Measurements from ENCODE around the gene NUDCD2.
"Not testable (repeated sequence)": the region's sequence is repeated elsewhere in the genome, so short reads cannot be mapped to it uniquely, and the experiment has no call there.

NUDCD2 gene

DNA sequence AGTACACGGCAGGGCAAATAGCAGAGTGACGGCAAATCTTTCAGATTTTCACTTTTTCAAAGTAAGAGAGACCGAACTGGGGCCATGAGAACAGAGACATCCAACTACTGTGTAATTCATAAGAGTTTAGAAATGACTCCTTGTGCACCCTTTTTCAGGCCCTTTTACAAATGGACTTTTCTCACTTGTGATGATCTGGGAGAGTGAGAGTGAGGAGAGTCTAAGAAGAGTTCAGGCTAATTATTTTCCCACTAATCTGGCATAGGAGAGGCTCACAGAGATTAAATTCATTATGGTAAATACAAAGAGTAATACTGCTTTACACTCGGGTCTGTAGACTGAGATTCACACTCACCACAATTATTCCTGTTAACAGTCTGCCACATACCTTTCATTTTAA is 23.4 kb downstream of the NUDCD2 start:
- H3K4me3 ChIP-seq (replicated peaks in 1 of 2; ENCODE audit: low read depth in 2 of 2, low read length in 2 of 2), result no peak overlapping the region
- no peak for TF ChIP-seq CTCF (IDR thresholded peaks at IDR 0.05; ENCODE audit: low read depth, low read length)
- DNase-seq (ENCODE audit: low read depth in 2 of 2), result no peak

- H3K4me3 ChIP-seq (replicated peaks in 1 of 2; ENCODE audit: low read depth in 2 of 2, low read length in 2 of 2), result no peak overlapping the region
- no peak for TF ChIP-seq CTCF (IDR thresholded peaks at IDR 0.05; ENCODE audit: low read depth, low read length)
- peak; percentile 69 to 74 for DNase-seq (ENCODE audit: low read depth in 2 of 2)
Measured at GRCh38 chr5:163434401-163434866, 25.5 kb downstream of the NUDCD2 start.

DNA sequence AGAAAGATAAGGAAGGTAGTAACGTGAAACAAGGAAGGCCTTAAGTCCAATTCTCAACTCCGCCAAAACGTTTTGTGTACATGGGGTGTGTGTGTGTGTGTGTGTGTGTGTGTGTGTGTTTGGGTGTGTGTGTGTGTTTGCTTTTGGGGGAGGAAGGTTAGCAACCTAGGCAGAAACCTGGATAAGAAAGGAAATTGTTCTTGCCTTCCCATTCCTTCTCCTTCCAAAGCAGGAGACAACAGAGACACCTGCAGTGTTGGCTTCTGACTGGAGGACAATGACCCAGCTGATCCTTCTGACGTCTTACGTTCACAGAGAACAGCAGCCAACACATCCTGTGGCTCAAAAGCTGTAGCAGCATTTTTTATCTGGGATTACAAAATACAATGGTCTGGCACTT is 26.6 kb downstream of the NUDCD2 start:
- H3K4me3 ChIP-seq (replicated peaks in 1 of 2; ENCODE audit: low read depth in 2 of 2, low read length in 2 of 2), result no peak overlapping the region
- peak; percentile 53 to 54 for DNase-seq (ENCODE audit: low read depth in 2 of 2)
- no peak for TF ChIP-seq CTCF (IDR thresholded peaks at IDR 0.05; ENCODE audit: low read depth, low read length)

DNA sequence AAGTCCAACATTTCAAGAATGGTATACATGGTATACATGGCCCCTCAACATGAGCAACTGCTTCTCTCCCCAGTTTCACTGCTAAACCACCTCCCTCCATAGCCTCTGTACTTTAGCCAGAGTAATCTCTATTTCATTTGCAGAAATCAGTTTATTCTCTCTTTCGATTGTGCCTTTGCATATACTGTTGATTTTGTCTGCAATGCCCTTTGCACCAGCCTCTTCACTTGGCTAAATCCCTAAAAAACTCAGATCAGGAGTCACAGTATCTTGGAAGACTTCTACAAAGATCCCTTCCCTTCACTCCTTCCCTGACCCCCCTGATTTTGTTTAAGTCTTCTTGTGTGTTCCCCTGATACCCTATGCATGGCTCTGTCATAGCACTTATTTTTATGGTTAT is 27.4 kb downstream of the NUDCD2 start:
- no peak for DNase-seq (ENCODE audit: low read depth in 2 of 2)
- H3K4me3 ChIP-seq (replicated peaks in 1 of 2; ENCODE audit: low read depth in 2 of 2, low read length in 2 of 2), result no peak overlapping the region
- no peak for TF ChIP-seq CTCF (IDR thresholded peaks at IDR 0.05; ENCODE audit: low read depth, low read length)

GRCh38 chr5:163426128-163426527 is 33.8 kb downstream of the NUDCD2 start:
- not testable (repeated sequence) for H3K4me3 ChIP-seq (replicated peaks in 1 of 2; ENCODE audit: low read depth in 2 of 2, low read length in 2 of 2); DNase-seq (ENCODE audit: low read depth in 2 of 2)

GRCh38 chr5:163424836-163425235 is 35.1 kb downstream of the NUDCD2 start:
- no peak for DNase-seq (ENCODE audit: low read depth in 2 of 2)
- H3K4me3 ChIP-seq (replicated peaks in 1 of 2; ENCODE audit: low read depth in 2 of 2, low read length in 2 of 2), result no peak overlapping the region
- no peak for TF ChIP-seq CTCF (IDR thresholded peaks at IDR 0.05; ENCODE audit: low read depth, low read length)

DNA sequence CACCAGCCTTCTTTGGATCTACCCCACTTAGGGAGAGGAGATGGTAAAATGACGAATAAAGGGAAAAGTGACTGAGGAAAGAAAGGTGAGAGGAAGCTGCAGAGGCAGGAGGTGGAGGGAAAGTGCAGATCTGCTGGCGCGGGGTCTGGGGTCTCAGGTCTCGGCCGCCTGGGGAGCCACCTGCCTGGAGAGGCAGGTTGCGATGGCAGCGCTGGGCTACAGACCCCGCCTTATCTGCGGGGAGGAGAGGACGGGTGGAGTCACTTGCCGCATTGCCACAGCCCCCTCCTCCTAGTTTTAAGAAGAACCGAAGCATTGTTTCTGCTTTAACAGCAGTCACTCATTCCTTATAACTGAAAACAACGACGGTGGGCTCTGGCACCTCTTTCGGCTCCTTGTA is 44.2 kb downstream of the NUDCD2 start:
- H3K4me3 ChIP-seq (replicated peaks in 1 of 2; ENCODE audit: low read depth in 2 of 2, low read length in 2 of 2), result not testable (repeated sequence)

GRCh38 chr5:163410505-163410904 is 49.4 kb downstream of the NUDCD2 start:
- no peak for DNase-seq (ENCODE audit: low read depth in 2 of 2)
- H3K4me3 ChIP-seq (replicated peaks in 1 of 2; ENCODE audit: low read depth in 2 of 2, low read length in 2 of 2), result no peak overlapping the region
- no peak for TF ChIP-seq CTCF (IDR thresholded peaks at IDR 0.05; ENCODE audit: low read depth, low read length)

More for the DNA sequence above, 44.2 kb downstream of the NUDCD2 start:
- DNase-seq (ENCODE audit: low read depth in 2 of 2), result not testable (repeated sequence)
